Right kidney (tissue), 1 donor: ENCODE measurements around the gene S100A12.

ENCODE experiments used
- DNase-seq: peaks from one replicate; pipeline ENCODE4 v3.0.0-alpha.2; 2016

S100A12 gene

GRCh38 chr1:153367090-153367489 lies 8.3 kb downstream of the S100A12 start:
- no peak for DNase-seq

- no peak for DNase-seq
These were observed 9.2 kb downstream of the S100A12 start for GRCh38 chr1:153366261-153366660.

- DNase-seq: no peak
These were observed 9.7 kb downstream of the S100A12 start for GRCh38 chr1:153365696-153366095.

GRCh38 chr1:153364766-153365666 lies 10.4 kb downstream of the S100A12 start:
- DNase-seq: no peak

GRCh38 chr1:153364156-153364555 lies 11.3 kb downstream of the S100A12 start:
- no peak for DNase-seq

GRCh38 chr1:153363641-153364040 lies 11.8 kb downstream of the S100A12 start:
- no peak for DNase-seq

GRCh38 chr1:153362187-153362775 lies 13.1 kb downstream of the S100A12 start:
- DNase-seq: peak; percentile 20

- no peak for DNase-seq
These were observed 13.8 kb downstream of the S100A12 start for GRCh38 chr1:153361480-153362109.

- no peak for DNase-seq
These were observed 14.6 kb downstream of the S100A12 start for GRCh38 chr1:153360592-153361479.

- no peak for DNase-seq
These were observed 15.2 kb downstream of the S100A12 start for GRCh38 chr1:153360190-153360589.

GRCh38 chr1:153359241-153359640 lies 16.2 kb downstream of the S100A12 start:
- DNase-seq: no peak

GRCh38 chr1:153358691-153358975 lies 16.8 kb downstream of the S100A12 start:
- DNase-seq: no peak

GRCh38 chr1:153357853-153358690 lies 17.3 kb downstream of the S100A12 start, which contains the start of gene S100A9:
Gene S100A9 (plus strand): TSS chr1:153357854. CDS start chr1:153358284, 430 bp downstream.
- DNase-seq: no peak

GRCh38 chr1:153357076-153357852 lies 18.2 kb downstream of the S100A12 start:
- no peak for DNase-seq

- DNase-seq: no peak
These were observed 18.9 kb downstream of the S100A12 start for GRCh38 chr1:153356392-153357075.

GRCh38 chr1:153355445-153356071 lies 19.9 kb downstream of the S100A12 start:
- DNase-seq: no peak

- DNase-seq: no peak
These were observed 20.8 kb downstream of the S100A12 start for GRCh38 chr1:153354515-153355193.

GRCh38 chr1:153353226-153353947 lies 22.0 kb downstream of the S100A12 start:
- no peak for DNase-seq
